ENCODE data around the gene CENPO.

The CENPO gene

DNA sequence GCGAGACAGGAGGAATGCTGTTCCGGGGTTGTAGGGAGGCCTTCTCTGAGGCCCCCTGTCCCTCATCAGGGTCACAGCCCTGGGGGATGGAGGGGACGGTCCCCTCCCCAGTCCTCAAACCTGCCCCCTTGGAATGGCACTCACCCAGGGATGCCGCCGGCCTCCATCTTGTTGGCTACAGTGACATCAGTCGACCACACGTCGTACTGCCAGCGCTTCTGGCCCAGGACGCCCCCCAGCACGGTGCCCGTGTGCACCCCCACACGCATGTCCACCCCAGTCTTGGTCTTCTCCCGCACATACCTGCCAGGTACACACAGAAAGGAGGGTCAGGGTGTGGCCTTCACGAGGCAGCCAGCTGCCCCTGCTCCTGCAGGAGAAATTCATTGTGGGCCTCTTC, 46.5 kb downstream of the CENPO start:
- DNase-seq, result no peak

DNA sequence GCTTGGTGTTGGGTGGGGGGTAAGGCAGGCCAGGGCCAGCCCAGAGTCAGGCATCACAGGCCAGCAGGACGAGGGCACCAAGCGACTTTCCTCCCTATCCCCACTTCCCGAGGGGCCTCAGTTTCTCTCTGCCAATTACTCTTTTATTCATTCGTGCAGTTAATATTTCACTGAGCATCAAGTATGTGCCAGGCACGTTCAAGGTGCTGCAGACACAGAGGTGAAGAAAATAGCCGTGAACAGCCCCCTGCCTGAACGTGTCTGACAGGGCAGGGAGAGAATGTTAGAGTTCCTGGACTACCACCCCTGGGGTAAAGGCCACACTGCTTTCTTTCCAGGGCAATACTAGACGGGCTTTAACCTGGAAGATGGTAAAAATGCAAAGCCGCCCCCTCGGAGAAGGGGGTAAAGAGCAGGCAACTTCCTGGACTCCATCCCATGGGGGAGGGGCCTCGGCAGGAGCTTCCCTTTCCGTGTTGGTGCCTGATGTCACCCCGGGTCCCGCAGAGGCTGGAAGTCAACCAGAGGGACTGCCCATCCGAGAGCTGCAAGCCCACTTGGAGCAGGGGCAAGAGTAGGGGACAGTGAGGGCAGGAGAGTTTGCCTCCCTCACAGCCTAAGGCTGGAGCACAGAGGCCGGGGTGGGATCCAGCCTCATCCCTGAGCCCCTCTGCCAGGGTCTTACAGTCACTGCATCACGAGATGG, 47.1 kb downstream of the CENPO start:
- no peak for DNase-seq

DNA sequence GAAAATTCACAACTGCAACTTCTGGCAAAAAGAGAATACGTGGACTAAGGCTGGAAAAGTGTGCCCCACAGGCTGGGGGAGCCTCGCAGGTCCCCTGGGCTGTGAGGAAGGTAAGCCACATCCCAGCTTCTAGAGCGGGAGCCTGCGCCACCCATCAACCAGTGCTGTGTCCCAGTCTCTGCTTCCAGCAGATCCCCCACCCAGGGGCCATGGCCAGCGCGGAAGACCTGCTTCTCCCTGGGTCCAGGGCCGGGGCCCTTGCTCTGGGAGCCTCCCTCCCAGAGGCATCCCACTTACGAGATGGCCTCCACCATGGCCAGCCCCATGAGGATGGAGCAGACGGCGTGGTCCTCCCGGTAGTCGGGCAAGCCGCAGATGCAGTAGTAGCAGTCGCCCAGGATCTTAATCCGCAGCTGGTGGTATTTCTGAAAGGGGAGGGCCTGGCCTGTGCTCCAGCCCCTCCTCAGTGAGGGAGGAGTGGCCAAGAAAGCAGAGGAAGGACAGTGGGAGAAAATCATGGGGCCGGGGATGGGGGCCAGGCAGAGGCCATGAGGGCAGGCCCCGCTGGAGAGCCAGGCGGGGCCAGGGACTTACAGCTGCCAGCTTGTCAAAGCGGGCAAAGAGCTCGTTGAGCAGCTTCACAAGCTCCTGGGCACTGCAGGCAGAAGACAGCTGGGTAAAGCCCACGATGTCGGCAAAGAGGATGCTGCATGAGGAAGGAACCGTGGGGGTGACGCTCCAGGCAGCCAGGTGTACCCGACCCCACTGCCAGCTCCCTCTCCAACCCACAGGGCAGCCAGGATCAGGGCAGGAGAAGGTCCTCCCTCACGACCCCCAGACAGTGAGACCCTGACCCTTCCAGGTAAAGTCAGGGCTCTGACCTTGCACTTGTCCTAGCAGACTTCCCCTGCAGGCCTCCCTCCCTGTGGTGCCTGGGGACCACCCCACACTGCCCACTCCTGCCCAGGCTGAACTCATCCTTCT, 48.0 kb downstream of the CENPO start:
- no peak for DNase-seq

DNA sequence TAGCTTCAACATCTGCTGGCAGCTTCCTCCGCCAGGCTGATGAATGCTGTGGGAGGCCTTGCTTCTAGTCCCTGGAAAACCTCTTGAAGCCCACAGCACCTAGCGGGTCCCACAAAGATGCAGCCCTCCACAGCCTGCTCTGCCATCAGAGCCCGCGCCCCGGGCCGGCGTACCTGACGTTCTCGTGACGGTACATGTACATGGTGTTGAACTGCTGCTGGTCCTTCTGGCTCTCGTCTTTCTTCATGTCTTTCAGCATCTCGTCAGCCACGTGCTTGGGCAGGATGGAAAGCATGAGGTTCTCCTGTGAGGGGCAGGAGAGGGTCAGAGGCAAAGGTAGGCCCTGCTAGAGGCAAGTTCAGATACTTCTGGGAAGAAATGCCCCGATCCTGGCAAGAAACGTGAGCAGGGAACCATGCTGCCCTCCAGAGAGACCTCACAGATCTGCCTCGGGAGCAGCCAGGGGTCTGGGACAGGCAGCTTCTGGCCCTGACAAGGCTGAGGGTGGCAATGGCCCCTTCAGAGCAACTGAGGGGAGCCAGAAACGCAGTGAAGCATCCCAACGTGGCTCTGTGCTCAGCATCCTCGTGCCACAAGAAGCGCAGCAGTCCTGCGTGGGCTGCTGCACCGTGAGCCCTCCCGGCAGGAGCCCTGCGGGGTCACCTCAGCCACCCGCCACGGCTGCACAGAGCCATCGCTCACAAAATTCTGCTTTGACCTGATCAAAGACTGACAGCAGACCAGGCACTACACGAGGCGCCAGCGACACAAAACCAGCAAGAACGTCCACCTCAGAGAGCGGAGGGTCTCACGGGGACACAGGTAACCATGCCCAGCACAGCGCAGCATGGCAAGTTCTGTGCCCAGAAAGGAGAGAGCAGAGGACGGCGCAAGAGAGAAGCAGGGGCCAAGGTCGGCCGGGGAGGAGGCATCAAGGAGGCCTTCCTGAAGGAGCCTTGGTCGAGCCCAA, 49.1 kb downstream of the CENPO start:
- DNase-seq, result no peak

DNA sequence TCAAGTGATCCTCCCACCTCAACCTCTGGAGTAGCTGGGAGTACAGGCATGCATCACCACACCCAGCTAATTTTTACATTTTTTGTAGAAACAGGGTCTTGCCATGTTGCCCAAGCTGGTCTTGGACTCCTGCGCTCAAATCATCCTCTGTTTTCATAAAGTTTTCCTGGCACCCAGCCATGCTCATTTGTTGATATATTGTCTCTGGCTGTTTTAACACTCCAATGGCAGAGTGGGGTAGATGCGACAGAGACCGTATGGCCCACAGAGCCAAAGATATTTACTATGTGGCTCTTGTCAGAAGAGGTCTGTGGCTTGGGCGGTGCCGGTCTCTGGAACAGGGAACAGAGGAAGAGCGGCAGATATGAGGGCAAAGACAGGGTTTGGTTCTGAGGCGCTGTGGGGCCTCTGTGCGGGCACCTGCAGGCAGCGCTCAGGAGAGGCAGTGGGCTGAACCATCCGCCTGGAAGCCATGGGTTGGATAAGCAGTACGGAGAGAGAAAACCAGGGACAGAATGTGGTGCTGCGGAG, 50.2 kb downstream of the CENPO start:
- no peak for DNase-seq

DNA sequence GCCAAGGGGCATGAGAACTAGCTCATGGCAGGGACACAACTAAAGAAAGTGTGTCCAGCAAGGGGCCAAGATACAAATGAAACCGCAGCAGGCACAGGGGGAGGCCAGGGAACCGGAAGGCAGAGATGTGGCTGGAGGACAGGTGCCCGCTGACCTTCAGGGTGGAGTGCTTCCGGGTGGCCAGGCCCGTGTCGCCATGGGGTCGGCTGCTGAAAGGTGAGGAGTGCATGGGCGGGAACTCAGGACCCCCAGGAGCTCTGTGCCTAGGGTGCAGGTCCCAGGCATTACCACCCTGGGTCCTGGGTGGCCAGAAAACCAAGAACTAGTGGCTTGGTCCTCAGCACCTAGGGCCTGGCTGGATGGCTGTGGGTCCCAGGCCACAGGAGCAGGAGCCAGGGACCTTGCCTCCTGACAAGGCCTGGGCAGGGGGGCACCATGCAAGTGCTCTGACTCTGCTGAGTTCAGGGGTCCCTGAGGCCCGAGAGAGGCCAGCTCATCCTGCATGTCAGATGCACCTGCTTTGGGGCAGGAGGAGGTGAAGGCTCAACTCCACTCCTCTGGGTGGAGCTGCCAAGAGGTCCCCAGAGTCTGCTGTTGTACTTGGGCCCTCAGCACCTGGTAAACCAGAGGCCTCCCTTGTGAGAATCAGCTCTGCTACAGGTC, 50.9 kb downstream of the CENPO start:
- DNase-seq, result no peak

DNA sequence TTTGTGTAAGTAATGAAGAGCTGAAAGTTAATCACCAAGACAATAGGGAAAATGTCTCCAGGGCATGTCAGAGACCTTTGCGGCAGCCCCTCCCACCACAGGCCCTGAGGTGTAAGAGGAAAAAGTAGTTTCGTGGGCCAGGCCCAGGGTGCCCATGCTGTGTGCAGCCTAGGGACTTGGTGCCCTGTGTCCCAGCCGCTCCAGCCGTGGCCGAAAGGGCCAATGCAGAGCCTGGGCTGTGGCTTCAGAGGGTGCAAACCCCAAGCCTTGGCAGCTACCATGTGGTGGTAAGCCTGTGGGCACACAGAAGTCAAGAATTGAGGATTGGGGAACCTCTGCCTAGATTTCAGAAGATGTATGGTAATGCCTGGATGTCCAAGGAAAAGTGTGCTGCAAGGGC, 52.5 kb downstream of the CENPO start:
- DNase-seq, result no peak

DNA sequence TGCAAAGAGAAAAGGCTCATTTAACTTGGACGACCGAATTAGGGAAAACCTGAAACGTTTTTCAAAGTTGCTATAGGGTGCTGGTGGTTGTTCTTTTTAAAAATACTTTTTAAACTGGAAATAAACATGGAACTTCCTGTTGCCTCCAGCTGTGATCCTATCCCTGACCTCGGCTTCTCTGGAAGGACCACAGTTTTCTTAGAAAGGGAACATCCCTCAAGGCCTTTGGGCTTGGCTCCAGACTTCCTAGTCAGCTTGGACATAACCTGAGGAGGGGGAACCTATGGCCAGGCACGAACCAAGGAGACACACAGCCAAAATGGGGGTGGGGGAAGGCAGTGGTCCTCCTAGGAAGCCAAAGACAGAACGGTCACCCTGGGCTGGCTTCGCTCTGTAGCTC, 57.7 kb downstream of the CENPO start:
- no peak for DNase-seq

DNA sequence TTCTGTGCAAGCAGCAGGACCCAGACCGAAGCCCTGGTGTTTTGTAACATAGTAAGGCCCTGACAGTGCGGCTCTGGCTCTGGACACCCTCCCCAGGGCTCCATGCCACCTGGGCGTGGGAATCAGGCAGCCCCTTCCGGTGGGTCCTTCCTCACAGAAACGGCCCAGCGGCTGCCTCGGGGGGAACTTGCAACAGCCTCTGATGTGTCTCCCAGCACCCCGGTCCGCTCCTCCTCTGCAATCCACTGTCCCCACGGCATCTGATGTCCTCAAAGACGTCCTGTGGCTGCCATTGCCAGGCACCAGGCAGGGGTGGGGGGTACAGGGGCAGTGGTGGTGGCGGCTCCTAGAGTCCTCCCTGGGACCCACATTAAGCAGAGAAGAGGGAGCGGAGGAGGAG, 58.8 kb downstream of the CENPO start:
- DNase-seq, result no peak

DNA sequence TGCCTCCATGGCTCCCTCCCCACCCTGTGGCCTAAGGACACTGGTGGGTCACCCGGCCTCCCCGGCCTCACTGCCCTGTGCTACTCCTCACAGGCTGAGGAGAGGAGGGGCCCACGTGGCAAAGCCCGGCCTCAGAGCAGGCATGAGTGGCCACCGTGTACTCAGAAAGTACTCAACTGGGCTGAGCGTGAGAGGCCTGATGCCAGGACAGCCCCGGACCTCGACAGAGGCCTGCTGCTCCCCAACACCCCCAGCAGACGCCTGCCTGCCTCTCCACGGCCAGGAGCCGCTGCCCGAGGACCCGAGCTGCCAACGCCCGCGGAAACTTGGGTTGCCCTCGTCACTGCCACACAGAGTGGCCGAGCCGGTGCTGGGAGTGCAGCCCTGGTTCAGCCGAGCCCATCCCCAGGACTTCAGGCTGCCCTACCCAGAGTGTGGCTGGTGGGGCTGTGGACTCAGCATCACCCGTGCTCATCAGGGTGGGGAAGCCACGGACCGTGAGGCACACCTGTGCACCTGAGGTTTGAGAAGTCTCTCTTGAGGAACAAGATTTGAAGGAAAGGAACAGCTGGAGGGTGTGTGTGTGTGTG, 59.3 kb downstream of the CENPO start:
- DNase-seq, result no peak

DNA sequence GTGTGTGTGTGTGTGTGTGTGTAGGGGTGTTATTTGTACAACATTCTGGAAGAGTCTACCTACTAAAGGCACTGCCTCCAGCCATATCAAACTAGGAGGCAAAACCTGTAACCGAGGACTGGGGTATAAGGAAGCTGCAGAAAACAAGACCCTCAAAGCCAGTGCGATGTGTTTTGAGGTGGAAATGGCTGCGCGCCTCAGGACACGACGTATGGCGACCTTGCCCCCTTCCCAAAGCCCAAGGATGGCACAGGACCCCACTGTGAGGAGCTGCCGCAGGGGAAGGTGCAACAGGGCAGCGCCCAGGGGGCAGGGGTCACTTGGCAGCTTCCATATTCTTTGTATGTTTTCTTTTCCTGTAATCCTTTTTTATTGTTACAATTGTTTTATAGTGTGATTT, 59.8 kb downstream of the CENPO start:
- no peak for DNase-seq

DNA sequence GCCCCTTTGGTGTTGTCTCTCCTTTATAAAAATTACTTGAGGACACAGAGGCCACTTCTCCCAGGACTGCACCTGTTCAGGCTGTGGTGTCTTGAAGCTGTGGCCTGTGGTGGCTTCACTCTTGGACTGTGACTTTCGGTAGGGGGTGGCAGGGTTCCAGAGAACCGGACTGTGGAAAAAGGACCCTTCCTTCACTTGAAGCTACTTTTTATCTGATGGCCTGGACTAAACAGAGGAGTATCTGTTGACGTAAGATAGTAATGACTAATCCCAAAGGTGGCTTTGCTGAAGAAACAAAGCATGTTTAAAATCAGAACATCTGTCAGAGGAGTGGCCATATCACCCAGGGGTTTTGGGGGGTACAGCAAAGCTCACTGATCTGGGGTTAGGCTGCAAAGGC, 60.8 kb downstream of the CENPO start:
- no peak for DNase-seq

DNA sequence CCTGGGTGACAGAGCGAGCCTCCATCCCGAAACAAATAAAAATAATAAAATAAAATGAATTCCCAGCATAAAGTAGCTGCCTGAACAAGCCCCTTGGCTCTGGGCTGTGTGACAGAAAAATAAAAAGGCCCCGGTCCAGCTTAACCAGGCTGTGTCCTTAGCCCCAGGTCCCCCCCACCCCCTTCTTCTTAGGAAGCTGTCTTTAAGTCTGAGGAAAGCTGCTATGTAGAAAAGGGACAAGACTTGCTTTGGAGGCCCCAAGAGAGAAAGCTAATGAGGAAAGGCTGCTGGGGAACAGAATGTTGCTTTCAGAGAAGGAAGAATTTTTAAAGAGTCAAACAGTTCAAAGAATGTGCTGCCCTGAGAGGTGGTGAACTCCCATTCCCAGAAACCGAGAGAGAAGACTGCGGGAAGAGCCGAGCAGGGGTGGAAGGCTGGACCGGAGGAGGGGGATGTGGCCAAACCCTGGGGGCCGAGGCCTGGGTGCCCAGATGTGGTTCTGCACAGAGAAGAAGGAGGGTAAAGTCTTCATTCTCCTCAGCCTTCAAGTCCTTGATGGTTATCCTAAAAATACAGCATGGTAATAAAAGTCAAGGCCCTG, 61.9 kb downstream of the CENPO start:
- DNase-seq, result no peak

DNA sequence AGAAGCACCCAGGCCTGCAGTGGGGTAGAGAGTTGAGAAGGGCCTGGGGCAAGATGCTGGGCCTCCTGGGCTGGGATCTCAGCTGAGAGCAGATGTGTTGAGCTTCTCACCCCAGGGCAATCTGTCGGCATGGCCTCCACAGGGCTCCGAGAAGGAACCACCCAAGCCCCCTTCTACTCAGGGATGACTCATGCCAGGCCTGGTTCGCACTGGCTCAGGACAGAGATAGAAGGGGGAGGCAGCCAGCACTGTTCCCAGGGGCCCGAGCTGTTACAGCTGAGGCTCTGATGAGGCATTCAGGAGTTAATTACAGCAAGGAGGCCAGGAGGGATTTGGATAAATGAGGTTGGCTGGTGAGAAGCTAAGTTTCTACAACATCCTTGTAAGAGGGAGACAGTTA, 62.5 kb downstream of the CENPO start:
- DNase-seq, result no peak

DNA sequence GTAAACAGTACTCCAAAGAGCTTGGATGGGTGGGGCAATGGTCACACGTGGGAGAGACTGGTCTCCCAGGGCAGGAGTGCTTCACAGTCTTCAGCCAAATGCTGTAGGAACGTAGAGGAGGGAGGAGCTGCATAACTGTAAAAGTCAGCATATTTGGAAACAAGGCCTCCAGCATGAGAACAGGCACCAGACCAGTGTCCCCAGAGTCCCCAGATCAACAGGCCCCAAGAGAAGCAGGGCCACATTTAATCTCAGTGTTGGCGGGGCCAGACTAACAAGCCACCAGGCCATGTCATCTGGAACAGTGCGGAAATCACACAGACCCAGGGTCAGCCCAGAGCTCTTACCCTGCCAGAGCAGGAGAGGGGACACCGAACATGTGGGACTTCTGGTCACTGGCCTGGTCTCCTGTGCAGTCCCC, 63.6 kb downstream of the CENPO start:
- DNase-seq, result no peak

DNA sequence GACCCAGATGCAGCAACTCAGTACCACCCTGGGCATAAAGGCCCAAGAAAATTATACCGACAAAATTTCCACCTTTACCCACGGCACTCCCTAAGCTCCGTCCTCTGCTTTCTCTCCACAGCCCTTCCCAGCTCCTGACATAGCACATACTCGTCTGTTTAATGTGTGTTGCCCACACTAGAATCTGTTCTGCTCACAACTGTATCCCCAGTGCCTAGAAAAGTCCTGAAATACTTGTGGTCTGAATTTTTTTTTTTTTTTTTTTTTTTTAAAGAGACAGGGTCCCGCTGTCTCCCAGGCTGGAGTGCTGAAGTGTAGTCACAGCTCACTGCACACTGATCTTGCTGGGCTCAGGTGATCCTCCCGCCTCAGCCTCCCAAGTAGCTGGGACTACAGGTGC, 64.5 kb downstream of the CENPO start:
- DNase-seq, result no peak

DNA sequence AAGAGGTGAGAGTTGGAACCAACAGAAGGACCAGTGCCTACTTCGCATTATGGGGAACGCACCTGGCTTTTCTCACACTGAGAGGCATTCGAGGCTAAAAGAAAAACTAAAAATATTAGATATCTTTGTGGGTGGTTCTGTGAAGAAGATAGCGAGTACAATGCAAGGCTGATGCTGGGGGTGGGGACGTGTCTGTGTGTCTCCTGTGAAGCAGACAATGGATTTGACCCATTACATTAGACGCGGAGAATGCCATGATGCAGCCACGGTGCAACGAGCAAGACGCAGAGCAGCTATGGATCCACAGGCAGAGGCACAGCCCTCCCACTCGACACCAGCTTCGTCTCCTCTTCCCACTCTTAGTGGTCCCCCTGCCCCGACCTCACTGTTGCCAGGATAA, 65.8 kb downstream of the CENPO start:
- DNase-seq, result no peak

DNA sequence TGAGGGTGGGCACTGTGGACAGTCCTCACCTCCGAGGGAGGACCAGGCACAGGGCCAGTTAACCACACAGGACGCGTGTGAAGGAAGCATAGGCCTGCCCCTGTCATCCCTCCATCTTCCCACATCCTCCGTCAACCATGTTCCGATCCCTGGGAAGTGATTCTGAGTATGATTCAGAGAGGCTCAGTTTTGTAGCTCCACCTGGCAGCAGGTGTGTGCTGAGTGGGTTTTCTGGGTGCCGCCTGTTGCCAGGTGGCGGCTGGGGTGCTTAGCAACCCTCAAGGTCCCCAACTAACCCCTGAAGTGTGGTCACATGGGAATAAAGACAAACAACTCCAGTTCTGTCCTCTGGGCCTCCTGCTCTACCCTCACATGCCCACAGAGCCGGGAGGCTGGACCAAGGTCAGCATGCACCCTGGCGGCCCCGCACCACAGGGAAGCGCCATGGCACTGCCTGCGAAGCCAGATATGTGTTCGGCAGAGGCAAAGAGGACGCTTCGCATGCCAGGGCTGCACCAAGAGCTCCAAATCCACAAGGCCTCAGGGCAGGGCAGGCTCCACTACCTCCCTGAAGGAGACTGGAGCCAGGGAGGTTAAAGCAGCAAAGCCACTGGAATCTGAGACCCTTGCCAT, 66.9 kb downstream of the CENPO start:
- no peak for DNase-seq

DNA sequence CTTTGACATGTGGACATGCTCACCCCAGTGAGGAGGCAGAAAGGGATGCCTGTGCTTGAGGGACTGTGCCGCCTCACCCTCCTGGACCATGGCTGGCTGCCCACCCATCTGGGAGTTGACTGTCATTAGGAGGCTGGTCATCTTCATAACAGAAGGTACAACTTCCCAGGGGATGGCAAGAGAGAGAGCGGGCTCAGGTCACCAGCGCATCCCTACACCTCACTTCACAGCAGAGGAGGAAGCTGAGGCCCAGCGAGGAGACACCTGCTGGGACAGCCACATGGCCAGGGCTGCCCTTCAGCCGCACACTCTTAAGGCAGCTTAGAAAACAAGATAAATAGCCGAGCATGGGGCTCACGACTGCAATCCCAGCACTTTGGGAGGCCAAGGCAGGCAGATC, 67.4 kb downstream of the CENPO start:
- no peak for DNase-seq

DNA sequence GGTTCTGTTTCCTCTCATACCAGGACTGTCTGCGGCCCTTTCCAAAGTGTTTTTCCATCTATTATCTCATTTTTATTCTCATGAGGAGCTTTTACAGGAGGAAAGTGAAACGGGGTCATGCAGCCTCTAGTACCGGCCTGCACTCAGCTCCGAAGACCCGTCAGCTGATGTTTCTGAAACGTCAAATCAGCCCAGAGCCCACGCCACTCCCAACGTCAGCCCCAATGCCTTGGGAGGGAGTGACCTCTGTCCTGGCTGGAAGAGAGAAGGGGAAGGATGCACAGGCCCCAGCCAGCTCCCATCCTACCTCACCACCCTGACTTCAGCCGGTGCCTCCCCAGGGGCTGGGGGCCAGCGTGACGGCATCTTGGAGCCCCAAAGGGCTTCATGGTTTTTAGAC, 68.3 kb downstream of the CENPO start:
- DNase-seq, result no peak

DNA sequence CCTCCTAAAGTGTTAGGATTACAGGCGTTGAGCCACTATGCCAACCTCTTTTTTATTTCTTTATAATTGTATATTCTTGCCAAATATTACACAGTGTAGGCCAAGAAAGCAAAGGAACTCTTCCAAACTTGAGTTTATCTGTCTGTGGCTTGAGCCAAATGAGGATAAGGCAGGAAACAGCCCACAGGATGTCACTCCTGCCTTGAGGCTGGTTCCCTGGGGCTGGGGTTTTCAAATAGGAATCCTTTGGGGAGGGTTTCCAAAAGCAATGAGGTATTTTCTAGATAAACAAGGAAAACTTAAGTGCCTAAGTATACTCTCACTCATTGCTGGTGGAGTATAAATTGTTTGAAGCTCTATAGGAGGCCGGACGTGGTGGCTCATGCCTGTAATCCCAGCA, 70.4 kb downstream of the CENPO start:
- no peak for DNase-seq

All from stimulated activated naive CD4-positive, alpha-beta T cell (primary cell).